Hindlimb muscle (tissue), 1 donor: ENCODE results near the gene ZNF236. TPM values are rescaled to one million over a fixed set of nuclear protein-coding genes. Genes with fewer than 3 reads are reported as not detected.

Experiments used
- DNase-seq: peaks from one replicate; pipeline ENCODE4 v3.0.0-alpha.2; 2013
- polyA plus RNA-seq: library from polyadenylated mRNA; unstranded; fragments of 120-200 nt; gene quantifications from one replicate; pipeline ENCODE4 v1.2.1, GENCODE V29; 2013; ENCODE audit not compliant: insufficient read length

Gene ZNF236
- polyA plus RNA-seq, 1 donor, result 6.4 TPM

- DNase-seq, result peak; percentile 75
Observed at GRCh38 chr18:76821875-76822505, 367 bp upstream of the ZNF236 start.

GRCh38 chr18:76823161-76823538, 793 bp downstream of the ZNF236 start:
- DNase-seq, result no peak

DNA sequence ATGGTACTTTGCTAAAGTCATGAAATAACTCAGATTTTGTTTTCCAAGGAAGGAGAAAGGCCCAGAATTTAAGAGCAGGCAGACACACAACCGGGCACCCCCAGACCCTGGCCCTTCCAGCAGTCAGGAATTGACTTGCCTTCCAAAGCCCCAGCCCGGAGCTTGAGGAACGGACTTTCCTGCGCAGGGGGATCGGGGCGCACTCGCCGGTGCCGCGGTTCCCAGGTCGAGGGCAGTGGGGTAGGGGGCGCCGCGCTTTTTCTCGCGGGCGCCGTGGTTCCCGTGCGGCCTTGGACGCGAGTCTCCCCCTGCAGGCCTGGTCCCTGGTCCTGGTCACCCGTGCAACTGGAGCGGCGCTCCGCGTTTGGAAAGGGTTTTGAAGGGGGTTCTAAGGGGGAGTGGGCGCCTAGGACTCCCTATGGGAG, 1.2 kb downstream of the ZNF236 start:
- DNase-seq, result peak; percentile 59

DNA sequence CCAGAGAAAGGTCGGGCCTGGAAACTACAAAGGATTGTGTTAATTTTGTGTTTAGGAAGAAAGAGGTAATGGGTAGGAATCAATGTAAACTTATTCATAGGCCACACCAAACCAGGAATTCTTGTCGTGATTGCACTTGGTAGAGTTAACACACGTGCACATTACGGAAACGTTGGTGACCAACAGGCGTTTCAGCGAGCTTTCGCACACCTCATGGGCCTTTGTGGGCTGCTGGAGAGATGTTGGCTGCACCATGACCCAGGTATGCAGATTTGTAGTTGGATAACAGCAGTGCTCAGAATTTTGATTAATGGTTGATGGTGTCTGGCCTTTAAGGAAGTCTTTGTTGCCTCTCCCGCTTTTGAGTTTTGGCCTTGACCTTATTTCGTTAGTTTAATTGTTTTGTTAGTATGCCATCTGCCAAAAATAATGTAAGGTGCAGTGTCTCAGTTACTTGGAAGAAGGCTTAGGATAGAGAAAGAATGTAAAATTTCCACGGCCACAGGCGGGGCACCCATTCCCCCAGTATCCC, 1.9 kb downstream of the ZNF236 start:
- DNase-seq, result no peak

DNA sequence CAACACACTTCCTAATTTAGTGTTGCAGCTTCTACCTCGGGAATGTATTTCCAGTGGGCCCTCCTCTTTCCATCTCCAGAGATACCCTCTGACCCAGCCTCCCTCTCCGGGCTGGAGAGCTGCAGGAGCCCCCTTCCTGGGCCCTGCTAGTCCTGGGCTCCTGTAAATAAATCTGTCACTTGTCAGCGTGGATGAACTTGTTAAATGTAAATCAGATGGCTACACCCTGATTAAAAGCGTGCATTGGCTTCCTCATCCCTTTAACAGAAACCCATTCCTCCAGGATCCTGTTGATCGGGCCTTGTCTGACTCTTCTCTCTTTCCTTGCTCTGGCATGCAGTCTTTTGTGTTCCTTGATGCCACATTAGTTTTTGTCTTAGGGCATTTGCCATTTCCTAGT, 2.4 kb downstream of the ZNF236 start:
- no peak for DNase-seq

DNA sequence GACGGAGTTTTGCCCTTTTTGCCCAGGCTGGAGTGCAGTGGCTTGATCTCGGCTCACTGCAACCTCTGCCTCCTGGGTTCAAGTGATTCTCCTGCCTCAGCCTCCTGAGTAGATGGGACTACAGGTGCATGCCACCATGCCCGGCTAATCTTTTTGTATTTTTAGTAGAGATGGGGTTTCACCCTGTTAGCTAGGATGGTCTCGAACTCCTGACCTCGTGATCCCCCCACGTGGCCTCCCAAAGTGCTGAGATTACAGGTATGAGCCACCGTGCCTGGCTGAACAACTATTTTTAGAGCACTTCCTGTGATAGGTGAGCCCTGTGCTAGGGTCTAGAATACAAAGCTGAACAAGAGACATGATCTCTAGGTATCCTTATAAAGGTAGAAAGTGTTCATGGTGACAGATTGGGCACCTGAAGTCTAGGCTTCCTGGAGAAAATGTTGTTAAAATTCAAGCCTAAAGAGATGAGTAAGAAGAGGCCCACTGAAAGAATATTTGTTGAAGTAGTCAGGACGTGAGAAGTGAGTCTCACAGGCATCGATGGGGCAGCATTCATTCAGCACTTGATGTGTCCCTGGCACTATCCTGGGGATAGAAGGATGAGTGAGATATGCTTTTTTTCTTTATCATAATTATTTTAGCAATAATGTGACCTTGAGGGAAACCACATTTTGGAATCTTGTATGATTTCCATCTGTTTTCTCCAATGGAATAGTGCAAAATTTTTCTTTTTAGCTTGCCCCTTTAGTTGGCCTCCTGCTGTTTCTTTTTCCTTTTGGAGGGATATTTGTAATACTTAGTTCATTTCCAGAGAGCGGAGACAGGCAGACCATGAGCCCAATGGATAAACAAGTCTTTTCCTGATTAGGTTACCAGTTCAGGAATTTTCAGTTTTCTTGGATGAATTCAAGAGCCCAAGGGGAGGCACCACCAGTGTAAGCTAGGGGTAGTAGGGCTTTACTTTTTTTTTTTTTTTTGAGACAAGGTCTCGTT, 5.1 kb downstream of the ZNF236 start:
- peak; percentile 19 for DNase-seq

GRCh38 chr18:76834379-76834778, 12.0 kb downstream of the ZNF236 start:
- DNase-seq, result no peak

DNA sequence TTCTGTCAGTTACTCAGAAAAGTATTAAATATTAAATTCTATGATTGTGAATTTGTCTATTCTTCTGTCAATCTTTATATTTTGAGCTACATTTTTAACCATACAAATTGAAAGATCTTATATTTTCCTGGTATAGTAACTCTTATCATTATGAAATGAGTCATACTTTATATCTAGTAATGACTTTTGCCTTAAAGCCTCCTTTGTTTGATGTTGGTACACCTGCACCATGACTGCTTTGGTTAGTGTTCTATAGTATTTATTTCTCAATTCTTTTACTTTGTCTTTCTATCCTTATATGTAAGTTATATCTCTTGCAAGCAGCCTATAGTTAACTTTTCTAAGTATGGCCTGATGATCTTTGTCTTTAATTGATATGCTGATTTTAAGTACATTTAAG, 13.0 kb downstream of the ZNF236 start:
- no peak for DNase-seq

DNA sequence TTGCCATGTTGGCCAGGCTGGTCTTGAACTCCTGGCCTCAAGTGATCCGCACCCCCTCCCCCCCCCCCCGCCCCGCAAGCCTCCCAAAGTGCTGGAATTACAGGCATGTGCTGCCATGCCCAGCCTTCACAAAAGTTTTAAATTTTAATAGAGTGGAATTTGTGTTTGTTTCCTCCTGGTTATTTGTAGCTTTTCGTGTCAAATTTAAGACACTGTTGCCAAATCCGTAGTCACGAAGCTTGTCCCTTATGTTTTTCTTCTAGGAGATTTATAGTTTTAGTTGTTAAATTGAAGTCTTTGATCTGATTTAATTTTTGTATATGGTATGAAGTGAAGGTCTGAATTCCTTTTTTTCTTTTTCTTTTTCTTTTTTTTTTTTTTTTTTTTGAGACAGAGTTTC, 14.7 kb downstream of the ZNF236 start:
- DNase-seq, result no peak

- no peak for DNase-seq
Observed at GRCh38 chr18:76838182-76838581, 15.8 kb downstream of the ZNF236 start.

GRCh38 chr18:76839086-76839794, 16.9 kb downstream of the ZNF236 start:
- DNase-seq, result no peak

DNA sequence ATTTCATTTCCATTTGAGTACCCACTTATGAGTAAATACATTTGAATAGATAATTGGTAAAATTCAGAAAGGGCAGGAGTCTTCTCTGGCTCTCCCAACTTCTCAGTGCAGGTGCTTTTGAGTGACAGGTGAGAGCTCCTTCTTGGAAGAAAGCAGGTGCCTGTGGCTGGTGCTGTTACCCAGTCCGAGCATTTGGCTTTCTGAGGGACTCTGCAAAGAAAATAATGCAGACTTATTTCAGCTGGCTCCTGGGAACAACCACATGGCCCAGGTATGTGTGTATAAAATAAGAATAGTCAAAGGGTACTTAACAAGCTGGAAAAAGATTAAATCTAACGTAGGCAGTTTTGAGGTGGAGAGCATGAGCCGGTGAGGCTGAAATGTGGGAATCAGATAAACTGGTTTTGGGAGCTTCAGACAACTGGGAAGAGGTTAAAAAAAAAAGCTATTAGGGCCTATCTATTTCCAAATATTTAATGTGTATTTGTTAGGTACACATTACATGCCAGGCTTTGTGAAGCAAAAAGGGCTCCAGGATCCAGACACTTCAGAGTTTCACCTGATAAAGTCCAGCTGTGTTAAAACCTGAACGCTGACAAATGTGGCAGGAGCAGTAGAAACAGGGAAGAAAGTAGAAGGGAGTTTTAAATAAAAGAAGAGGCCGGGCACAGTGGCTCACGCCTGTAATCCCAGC, 20.6 kb downstream of the ZNF236 start:
- DNase-seq, result no peak

- no peak for DNase-seq
Observed at GRCh38 chr18:76844144-76844543, 21.8 kb downstream of the ZNF236 start.

- no peak for DNase-seq
Observed at GRCh38 chr18:76844742-76845477, 22.6 kb downstream of the ZNF236 start.

DNA sequence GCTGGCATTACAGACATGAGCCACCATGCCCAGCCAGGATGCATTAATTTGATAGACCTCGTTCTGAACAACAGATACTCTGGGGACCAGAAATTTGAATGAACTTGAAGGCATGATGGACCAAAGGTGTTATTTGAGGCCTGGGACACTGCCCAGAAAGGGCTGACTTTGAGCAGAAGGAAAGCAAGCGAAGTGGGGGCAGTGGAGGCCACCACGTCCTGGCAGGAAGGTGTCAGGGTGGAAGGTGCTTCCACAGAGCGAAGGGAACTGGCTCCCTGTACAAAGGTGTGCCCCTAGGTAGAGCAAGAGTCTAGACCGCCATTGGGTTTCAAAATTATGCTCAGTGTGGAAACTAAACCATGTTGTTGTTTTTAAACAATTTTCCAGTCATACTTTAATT, 23.9 kb downstream of the ZNF236 start:
- no peak for DNase-seq

- no peak for DNase-seq
Observed at GRCh38 chr18:76847916-76848315, 25.6 kb downstream of the ZNF236 start.

GRCh38 chr18:76850112-76850511, 27.8 kb downstream of the ZNF236 start:
- DNase-seq, result no peak

- no peak for DNase-seq
Observed at GRCh38 chr18:76855594-76855993, 33.2 kb downstream of the ZNF236 start.

DNA sequence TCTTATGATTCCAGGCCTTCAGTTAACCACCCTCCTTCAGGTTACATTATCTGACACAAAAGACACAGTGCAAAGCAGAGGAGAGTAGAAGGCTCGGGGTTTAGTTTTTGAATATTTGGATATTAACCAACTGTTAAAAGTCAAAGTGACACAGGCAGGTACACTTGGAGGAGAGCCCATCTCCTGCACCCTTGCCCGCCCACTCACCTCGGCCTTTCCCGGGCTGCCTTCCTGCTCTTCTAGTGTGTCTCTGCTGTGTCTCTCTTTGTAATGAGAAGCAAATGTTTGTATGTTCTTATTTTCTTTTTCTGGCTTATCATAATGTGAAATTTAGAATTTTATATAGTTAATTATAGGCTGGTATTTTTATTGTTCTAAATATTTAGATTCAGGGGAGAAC, 35.1 kb downstream of the ZNF236 start:
- DNase-seq, result no peak

- DNase-seq, result no peak
Observed at GRCh38 chr18:76859474-76860339, 37.4 kb downstream of the ZNF236 start.

DNA sequence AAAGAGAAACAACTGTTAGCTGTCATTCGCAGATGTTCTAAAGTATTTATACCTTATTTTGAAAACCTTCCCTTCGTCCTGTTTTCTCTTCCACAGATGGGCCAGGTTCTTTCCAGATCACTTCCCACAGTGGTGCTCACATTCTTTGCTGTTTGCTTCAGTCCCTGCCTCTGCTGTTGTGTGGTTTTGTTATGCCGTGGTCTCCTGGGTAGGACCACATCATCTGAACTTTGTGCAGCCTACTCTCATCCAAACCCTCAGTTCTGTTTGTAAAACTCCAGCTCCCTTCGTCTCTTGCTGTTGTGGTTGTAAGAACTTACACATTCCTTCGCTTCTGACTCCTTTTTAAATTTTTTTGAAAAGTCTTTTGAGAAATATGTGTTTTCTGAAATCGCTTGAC, 38.1 kb downstream of the ZNF236 start:
- DNase-seq, result no peak
